MM.1S (cell line): Measurements from ENCODE around the gene PARP1.

Experiments used
- DNase-seq: peaks from one replicate; pipeline ENCODE4 v3.0.0-alpha.2; 2015
- H2AFZ ChIP-seq: fragments of 300-600 bp; sonication (generic); 2 replicates; pipeline ENCODE4 v1.6.0; 2016; ENCODE audit warnings: antibody characterized with exemption, low read length
- H3F3A ChIP-seq: fragments of 300-600 bp; sonication (generic); 2 replicates; pipeline ENCODE4 v1.6.1; 2016; ENCODE audit warnings: mild to moderate bottlenecking, antibody characterized with exemption, low read length, moderate library complexity, mixed read lengths; ENCODE audit not compliant: insufficient read depth
- H3K27ac ChIP-seq: fragments of 300-600 bp; sonication (generic); 2 replicates; pipeline ENCODE4 v1.5.1; 2016; ENCODE audit warnings: mild to moderate bottlenecking, low read length
- H3K27me3 ChIP-seq: fragments of 300-600 bp; sonication (generic); replicated peaks from 2 replicates; pipeline ENCODE4 v1.6.0; 2016; ENCODE audit warnings: low read length; ENCODE audit not compliant: insufficient read depth
- H3K36me3 ChIP-seq: fragments of 300-600 bp; sonication (generic); replicated peaks from 2 replicates; pipeline ENCODE4 v1.6.1; 2016; ENCODE audit warnings: mild to moderate bottlenecking, low read length, mixed read lengths; ENCODE audit not compliant: insufficient read depth
- H3K4me1 ChIP-seq: fragments of 300-600 bp; sonication (generic); 2 replicates; pipeline ENCODE4 v1.6.1; 2016; ENCODE audit warnings: low read length, mixed read lengths
- H3K4me2 ChIP-seq: fragments of 300-600 bp; sonication (generic); 2 replicates; pipeline ENCODE4 v1.6.0; 2016; ENCODE audit warnings: low read depth, low read length
- H3K4me3 ChIP-seq: fragments of 300-600 bp; sonication (generic); 2 replicates; pipeline ENCODE4 v1.5.1; 2016; ENCODE audit warnings: low read length, mixed read lengths
- H3K79me2 ChIP-seq: fragments of 300-600 bp; sonication (generic); 2 replicates; pipeline ENCODE4 v1.6.1; 2016; ENCODE audit warnings: mixed run types, low read length, mixed read lengths
- H3K9ac ChIP-seq: fragments of 300-600 bp; sonication (generic); 2 replicates; pipeline ENCODE4 v1.6.1; 2016; ENCODE audit warnings: low read length, mixed read lengths
- H3K9me2 ChIP-seq: fragments of 300-600 bp; sonication (generic); replicated peaks from 2 replicates; pipeline ENCODE4 v1.6.1; 2016; ENCODE audit warnings: mild to moderate bottlenecking, low read length, mixed read lengths; ENCODE audit not compliant: insufficient read depth
- H3K9me3 ChIP-seq: fragments of 300-600 bp; sonication (generic); replicated peaks from 2 replicates; pipeline ENCODE4 v1.6.1; 2016; ENCODE audit warnings: mild to moderate bottlenecking, low read length, mixed read lengths; ENCODE audit not compliant: insufficient read depth
- H4K20me1 ChIP-seq: fragments of 300-600 bp; sonication (generic); 2 replicates; pipeline ENCODE4 v1.6.1; 2016; ENCODE audit warnings: mild to moderate bottlenecking, low read length, moderate library complexity, mixed read lengths; ENCODE audit not compliant: insufficient read depth
- EZH2 ChIP-seq: fragments of 300-600 bp; sonication (generic); optimal IDR thresholded peaks from 2 replicates; pipeline ENCODE3; 2017; ENCODE audit warnings: low read depth, mild to moderate bottlenecking, antibody characterized with exemption, low read length, mixed read lengths
- EZH2phosphoT487 ChIP-seq: fragments of 300-600 bp; sonication (generic); IDR thresholded peaks from 2 replicates; pipeline ENCODE4 v1.6.1; 2018; ENCODE audit warnings: antibody characterized with exemption, low read length
- TF ChIP-seq, protein P1 (sequence below): fragments of 300-600 bp; sonication (generic); IDR thresholded peaks from 2 replicates; pipeline ENCODE4 v1.5.1; 2016; ENCODE audit warnings: antibody characterized with exemption, low read length, mixed read lengths

The PARP1 gene

GRCh38 chr1:226402739-226403165 lies 5.1 kb downstream of the PARP1 start:
- Histone ChIP-seq H3K9me2 (no peaks in the 10 kb centered on the region), H3K9me3 (no peaks in the 10 kb centered on the region), H3K4me1 (peaks cover 23% of the 10 kb centered on the region), H3K27me3 (no peaks in the 10 kb centered on the region), H3K79me2 (peaks cover 97% of the 10 kb centered on the region), H2AFZ (no peak overlapping the region), H3K4me2 (no peak overlapping the region), H3K4me3 (no peak overlapping the region), H4K20me1 (peaks cover 76% of the 10 kb centered on the region), H3K36me3 (peaks cover 26% of the 10 kb centered on the region), H3F3A (peaks cover 22% of the 10 kb centered on the region), H3K27ac (no peak overlapping the region), H3K9ac (no peak overlapping the region)
- TF ChIP-seq, protein P1, sequence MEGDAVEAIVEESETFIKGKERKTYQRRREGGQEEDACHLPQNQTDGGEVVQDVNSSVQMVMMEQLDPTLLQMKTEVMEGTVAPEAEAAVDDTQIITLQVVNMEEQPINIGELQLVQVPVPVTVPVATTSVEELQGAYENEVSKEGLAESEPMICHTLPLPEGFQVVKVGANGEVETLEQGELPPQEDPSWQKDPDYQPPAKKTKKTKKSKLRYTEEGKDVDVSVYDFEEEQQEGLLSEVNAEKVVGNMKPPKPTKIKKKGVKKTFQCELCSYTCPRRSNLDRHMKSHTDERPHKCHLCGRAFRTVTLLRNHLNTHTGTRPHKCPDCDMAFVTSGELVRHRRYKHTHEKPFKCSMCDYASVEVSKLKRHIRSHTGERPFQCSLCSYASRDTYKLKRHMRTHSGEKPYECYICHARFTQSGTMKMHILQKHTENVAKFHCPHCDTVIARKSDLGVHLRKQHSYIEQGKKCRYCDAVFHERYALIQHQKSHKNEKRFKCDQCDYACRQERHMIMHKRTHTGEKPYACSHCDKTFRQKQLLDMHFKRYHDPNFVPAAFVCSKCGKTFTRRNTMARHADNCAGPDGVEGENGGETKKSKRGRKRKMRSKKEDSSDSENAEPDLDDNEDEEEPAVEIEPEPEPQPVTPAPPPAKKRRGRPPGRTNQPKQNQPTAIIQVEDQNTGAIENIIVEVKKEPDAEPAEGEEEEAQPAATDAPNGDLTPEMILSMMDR, result no peak
- TF ChIP-seq EZH2 (no peak), EZH2phosphoT487 (no peak)
- DNase-seq, result no peak

DNA sequence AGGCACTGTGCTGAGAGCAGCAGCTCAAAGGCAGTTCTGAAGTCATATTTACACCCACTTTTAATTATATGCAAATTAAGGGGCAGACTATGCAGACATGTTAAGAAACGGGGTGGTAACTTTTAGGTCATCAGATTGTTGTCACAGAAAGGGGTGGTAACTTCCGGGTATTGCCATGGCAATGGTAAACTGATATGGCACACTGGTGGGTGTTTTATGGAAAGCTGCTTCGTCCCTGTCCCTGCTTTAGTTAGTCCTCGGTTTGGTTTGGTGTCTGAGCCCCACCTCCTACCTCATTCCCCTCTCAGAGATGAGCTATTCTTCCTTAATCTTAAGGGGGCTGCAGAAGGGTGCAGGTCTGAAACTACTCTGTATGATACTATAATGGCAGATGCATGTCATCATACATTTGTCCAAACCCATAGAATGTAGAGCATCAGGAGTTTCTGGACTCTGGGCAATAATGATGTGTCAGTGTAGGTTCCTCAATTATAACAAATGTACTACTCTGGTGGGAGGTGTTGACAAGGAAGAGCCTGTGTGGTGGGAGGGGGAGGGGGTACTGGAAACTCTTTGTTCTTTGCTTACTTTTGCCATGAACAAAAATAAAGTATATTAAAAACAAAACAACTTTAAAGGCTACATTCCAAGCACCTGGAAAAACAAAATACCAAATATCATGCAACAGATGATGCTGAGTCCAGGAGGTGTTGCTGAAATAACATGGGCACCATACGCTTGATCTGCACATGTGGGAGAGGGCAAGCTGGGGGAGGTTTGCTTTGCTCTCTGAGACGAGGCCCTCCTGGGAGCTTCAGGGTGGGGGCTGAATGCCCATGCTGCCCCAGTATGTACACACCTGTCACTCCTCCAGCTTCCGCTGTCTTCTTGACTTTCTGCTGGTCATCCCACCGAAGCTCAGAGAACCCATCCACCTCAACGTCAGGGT lies 6.3 kb downstream of the PARP1 start:
- Histone ChIP-seq H3K9me2 (no peaks in the 10 kb centered on the region), H3K27me3 (no peaks in the 10 kb centered on the region), H3F3A (peaks cover 11% of the 10 kb centered on the region), H3K4me2 (no peak overlapping the region), H4K20me1 (peaks cover 86% of the 10 kb centered on the region), H3K9me3 (no peaks in the 10 kb centered on the region), H3K79me2 (peaks cover 100% of the 10 kb centered on the region), H3K36me3 (peaks cover 33% of the 10 kb centered on the region), H3K27ac (peak overlapping the region; percentile 10; the same call in 1 of the 2 replicates), H3K4me1 (peaks cover 23% of the 10 kb centered on the region), H2AFZ (no peak overlapping the region), H3K9ac (no peak overlapping the region), H3K4me3 (no peak overlapping the region)
- no peak for TF ChIP-seq EZH2
- TF ChIP-seq, protein P1, result no peak; the same call in 1 of the 2 replicates
- no peak for TF ChIP-seq EZH2phosphoT487
- peak; percentile 29 for DNase-seq

DNA sequence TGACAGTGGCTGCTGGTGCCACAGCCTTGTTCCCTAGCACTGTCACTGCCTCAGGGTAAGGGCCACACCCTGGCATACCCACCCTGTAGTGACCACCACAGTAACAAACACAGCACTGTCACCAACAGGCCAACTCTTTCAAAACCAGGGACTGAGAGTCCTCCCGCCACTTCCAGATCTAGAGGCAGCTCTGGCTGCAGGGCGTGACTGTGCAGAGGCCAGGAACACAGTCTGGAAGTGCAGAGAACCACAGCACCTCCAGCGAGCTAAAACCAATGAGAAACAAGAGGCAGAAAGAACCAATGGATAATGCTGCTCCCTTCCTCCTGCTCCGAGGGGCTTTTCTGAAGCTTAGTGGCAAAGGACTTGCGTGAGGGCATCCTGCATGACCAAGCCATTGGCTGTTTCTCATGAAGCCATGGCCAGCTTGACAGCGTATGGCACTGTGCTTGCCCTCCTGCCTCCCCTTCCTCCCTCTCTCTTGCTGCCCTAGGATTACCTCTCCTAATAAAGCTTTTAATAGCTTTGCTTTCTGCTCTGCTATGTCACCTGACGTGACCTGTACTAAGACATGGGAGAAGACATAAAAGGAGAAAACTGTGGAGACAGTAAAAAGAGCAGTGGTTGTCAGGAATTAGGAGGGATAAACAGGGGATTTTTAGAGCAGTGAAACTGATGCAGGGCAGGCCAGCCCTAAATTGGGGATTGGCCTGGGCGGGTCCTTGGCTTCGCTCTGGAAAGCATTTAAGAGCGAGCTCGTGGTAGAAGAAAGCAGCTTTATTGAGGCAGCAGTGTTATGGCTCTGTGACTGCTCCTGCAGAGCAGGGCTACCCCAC lies 7.2 kb downstream of the PARP1 start:
- peaks cover 100% of the 10 kb centered on the region for H3K79me2 ChIP-seq
- peaks cover 92% of the 10 kb centered on the region for H4K20me1 ChIP-seq
- H3K27ac ChIP-seq, result no peak overlapping the region
- H3K4me1 ChIP-seq, result peaks cover 23% of the 10 kb centered on the region
- H3K4me3 ChIP-seq, result no peak overlapping the region
- H3F3A ChIP-seq, result peaks cover 2% of the 10 kb centered on the region; the same call in 1 of the 2 replicates
- peaks cover 34% of the 10 kb centered on the region for H3K36me3 ChIP-seq
- no peak for DNase-seq
- H3K9me2 ChIP-seq, result no peaks in the 10 kb centered on the region
- no peak overlapping the region for H2AFZ ChIP-seq
- H3K9me3 ChIP-seq, result no peaks in the 10 kb centered on the region
- TF ChIP-seq, protein P1, result no peak
- no peak for TF ChIP-seq EZH2
- no peak for TF ChIP-seq EZH2phosphoT487
- H3K27me3 ChIP-seq, result no peaks in the 10 kb centered on the region
- H3K9ac ChIP-seq, result no peak overlapping the region
- no peak overlapping the region for H3K4me2 ChIP-seq
